BE2C (cell line): ENCODE measurements around the gene UPK1B.

Experiments
- DNase-seq: peaks from one replicate; pipeline ENCODE4 v3.0.0-alpha.2; 2020
- H3K27me3 ChIP-seq: fragments of 250-450 bp; sonication (Bioruptor Pico); 2 replicates; pipeline ENCODE4 v1.5.1; 2020; ENCODE audit warnings: mild to moderate bottlenecking
- H3K36me3 ChIP-seq: fragments of 250-450 bp; sonication (Bioruptor Pico); 2 replicates; pipeline ENCODE4 v1.5.1; 2020; ENCODE audit warnings: mild to moderate bottlenecking
- H3K4me1 ChIP-seq: fragments of 250-450 bp; sonication (Bioruptor Pico); 2 replicates; pipeline ENCODE4 v1.5.1; 2020
- H3K4me3 ChIP-seq: 2 replicates; pipeline ENCODE4 v1.5.1; 2011; ENCODE audit warnings: low read depth, low read length
- H3K9me3 ChIP-seq: fragments of 250-450 bp; sonication (Bioruptor Pico); 2 replicates; pipeline ENCODE4 v1.5.1; 2020
- TF ChIP-seq, protein P1 (sequence below): IDR thresholded peaks from 2 replicates; pipeline ENCODE4 v1.5.1; 2012; ENCODE audit warnings: mild to moderate bottlenecking, low read depth, low read length

The UPK1B gene

DNA sequence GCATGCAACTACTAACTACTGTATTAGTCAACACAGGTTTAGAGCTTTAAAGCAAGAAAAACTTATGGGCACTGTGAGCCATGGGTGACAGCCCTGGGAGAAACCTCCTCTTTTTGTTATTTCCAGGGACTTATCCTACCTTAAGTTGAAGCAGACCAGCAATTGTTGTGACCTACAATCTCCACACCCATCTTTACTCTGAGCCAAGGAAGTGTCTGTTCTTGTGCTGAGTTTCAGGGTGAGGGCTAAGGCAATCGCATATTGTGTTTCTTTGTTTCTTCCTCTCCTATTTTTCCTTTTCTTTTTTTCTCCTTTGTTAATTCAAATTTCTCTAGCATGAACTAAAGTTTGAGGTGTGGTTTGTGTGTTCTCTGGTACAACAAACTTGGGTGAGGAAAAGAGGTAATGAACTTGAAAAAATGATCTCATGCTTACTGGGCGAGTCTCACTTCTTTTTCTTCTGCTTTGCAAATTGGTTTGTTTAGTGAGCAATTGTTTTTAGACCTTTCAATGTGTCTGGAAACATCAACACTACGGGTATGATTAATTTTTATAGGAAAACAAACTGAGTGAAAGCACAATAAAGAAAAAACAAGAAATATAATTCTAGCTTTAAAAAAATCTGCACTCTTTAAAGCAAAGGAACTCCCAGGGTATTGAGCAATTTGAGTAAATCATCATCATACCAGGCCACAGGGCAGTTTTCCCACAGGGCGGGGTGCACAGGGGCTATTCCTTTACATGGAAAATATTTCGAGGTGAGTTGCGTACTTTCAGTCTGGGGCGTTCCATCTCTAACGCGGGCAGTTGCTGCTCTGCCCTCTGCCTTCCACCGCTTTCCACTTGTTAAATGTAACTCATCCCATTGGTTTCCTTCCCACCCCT, 2.7 kb downstream of the UPK1B start:
- TF ChIP-seq, protein P1, sequence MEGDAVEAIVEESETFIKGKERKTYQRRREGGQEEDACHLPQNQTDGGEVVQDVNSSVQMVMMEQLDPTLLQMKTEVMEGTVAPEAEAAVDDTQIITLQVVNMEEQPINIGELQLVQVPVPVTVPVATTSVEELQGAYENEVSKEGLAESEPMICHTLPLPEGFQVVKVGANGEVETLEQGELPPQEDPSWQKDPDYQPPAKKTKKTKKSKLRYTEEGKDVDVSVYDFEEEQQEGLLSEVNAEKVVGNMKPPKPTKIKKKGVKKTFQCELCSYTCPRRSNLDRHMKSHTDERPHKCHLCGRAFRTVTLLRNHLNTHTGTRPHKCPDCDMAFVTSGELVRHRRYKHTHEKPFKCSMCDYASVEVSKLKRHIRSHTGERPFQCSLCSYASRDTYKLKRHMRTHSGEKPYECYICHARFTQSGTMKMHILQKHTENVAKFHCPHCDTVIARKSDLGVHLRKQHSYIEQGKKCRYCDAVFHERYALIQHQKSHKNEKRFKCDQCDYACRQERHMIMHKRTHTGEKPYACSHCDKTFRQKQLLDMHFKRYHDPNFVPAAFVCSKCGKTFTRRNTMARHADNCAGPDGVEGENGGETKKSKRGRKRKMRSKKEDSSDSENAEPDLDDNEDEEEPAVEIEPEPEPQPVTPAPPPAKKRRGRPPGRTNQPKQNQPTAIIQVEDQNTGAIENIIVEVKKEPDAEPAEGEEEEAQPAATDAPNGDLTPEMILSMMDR, result no peak
- H3K4me1 ChIP-seq, result no peaks in the 10 kb centered on the region
- peaks cover 54% of the 10 kb centered on the region for H3K27me3 ChIP-seq
- H3K36me3 ChIP-seq, result no peaks in the 10 kb centered on the region
- DNase-seq, result no peak
- no peak overlapping the region for H3K4me3 ChIP-seq
- H3K9me3 ChIP-seq, result no peaks in the 10 kb centered on the region

DNA sequence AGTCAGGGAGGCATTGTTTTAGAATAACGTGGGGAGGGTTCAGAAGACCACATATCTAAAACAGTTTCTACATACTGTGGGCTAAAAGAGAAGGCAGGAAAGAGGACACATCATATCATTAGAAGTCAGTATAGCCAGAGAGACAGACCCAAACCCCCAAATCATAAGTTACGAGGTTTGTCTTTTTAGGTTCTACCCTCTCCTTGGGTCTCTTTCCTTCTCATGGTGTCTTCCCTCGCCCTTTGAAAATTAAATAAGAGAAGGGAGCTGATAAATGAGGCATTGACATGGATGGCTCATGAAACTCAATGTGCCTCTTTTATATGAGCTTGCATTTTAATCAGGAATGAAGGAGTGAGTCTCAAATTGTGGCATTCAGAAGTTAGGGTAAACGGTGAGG, 3.4 kb downstream of the UPK1B start:
- TF ChIP-seq, protein P1, result no peak
- Histone ChIP-seq H3K4me3 (no peak overlapping the region), H3K36me3 (no peaks in the 10 kb centered on the region), H3K4me1 (no peaks in the 10 kb centered on the region), H3K9me3 (no peaks in the 10 kb centered on the region), H3K27me3 (peaks cover 56% of the 10 kb centered on the region)
- no peak for DNase-seq

DNA sequence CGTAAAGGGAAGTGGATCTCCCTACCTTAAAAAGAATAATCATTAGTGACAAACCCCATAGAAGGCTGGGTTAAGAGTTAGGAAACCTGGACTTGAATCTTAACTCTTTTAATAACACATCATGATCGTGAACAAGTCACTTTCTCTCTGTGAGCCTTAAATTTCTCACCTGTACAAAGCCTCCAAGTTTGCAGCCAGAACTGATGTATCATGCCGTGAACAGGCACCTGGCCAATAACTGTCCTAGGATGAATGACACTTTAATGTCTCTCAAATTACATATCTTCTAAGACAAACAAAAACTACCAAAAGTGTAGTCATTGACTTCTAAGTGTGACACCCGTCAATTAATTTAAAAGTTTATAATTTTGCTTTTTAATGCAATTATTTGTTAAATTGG, 3.9 kb downstream of the UPK1B start:
- Histone ChIP-seq H3K9me3 (no peaks in the 10 kb centered on the region), H3K4me3 (no peak overlapping the region), H3K36me3 (no peaks in the 10 kb centered on the region), H3K4me1 (no peaks in the 10 kb centered on the region), H3K27me3 (peaks cover 54% of the 10 kb centered on the region)
- no peak for DNase-seq
- TF ChIP-seq, protein P1, result no peak

DNA sequence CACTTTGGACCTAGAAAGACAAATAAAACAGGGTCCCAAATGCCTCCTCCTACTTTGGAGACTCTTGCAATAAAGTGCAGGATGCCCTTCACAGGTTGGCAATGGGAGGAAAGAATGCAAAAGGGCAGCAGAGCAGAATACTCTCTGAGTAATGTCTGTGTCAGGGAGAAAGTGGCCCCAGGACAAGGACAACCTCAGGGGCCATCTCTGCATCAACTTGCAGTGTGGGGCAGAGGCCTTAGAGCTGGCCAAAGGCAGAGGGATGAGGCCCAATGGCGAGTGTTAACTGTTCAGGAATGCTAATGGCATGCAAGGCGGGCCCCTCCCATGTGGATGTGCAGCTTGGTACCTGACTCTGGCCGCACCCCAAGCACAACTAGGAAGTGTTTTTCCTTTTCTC, 8.4 kb downstream of the UPK1B start:
- no peak overlapping the region for H3K4me3 ChIP-seq
- no peaks in the 10 kb centered on the region for H3K36me3 ChIP-seq
- no peaks in the 10 kb centered on the region for H3K9me3 ChIP-seq
- TF ChIP-seq, protein P1, result no peak
- H3K4me1 ChIP-seq, result no peaks in the 10 kb centered on the region
- no peak for DNase-seq
- H3K27me3 ChIP-seq, result peaks cover 34% of the 10 kb centered on the region

DNA sequence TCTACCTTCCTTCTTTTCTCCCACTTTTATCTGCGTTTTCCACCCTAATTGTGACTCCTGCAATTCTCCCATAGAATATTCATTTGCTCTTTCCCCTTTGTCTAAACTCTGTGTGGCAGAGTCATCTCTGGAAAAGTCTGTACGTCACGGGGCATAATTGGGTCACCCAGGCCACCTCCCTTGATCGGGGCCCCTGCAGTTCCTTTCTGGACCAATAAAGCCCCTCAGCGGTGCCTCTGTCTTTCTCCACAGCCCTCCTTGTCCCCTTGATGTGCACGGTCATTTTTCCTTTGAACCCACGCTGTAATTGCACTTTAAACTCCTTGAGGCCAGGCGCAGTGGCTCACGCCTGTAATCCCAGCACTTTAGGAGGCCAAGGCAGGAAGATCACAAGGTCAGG, 10.7 kb downstream of the UPK1B start:
- DNase-seq, result no peak
- Histone ChIP-seq H3K27me3 (peaks cover 33% of the 10 kb centered on the region; the same call in 1 of the 2 replicates), H3K9me3 (no peaks in the 10 kb centered on the region), H3K36me3 (no peaks in the 10 kb centered on the region), H3K4me1 (no peaks in the 10 kb centered on the region), H3K4me3 (no peak overlapping the region)
- TF ChIP-seq, protein P1, result no peak
